GM12878 (cell line): Measurements from ENCODE around the gene RXFP1. TPM values are rescaled to one million over a fixed set of nuclear protein-coding genes. Genes with fewer than 3 reads are reported as not detected.

Experiments used
- ATF2 ChIP-seq: IDR thresholded peaks from 2 replicates; pipeline ENCODE4 v1.6.1; 2012; ENCODE audit warnings: low read length, inconsistent platforms
- ATF7 ChIP-seq: fragments of 450-650 bp; IDR thresholded peaks from 2 replicates; pipeline ENCODE4 v1.6.1; 2016; ENCODE audit warnings: low read depth, mild to moderate bottlenecking
- BCLAF1 ChIP-seq: fragments of 450-650 bp; IDR thresholded peaks from 2 replicates; pipeline ENCODE4 v1.6.1; 2017; ENCODE audit warnings: antibody characterized with exemption, mild to moderate bottlenecking, moderate library complexity
- BHLHE40 ChIP-seq, 2 experiments: fragments of 450-650 bp in 1 of 2; IDR thresholded peaks; 2 replicates each; pipeline ENCODE4 v1.6.1; 2011 to 2017; ENCODE audit warnings: low read depth in 2 of 2, borderline replicate concordance in 1 of 2, improper control_type of control experiment in 1 of 2, low read length in 1 of 2, mild to moderate bottlenecking in 1 of 2
- CBFB ChIP-seq: IDR thresholded peaks from 2 replicates; pipeline ENCODE4 v1.6.1; 2016; ENCODE audit warnings: antibody characterized with exemption, low read depth
- CEBPB ChIP-seq, 2 experiments: fragments of 150-350 bp in 1 of 2; IDR thresholded peaks; 2 replicates each; pipeline ENCODE4 v1.6.1; 2012 to 2014; ENCODE audit warnings: low read depth in 2 of 2, low read length in 2 of 2, borderline replicate concordance in 1 of 2, inconsistent platforms in 1 of 2
- CREM ChIP-seq: IDR thresholded peaks from 2 replicates; pipeline ENCODE4 v1.6.1; 2014; ENCODE audit warnings: antibody characterized with exemption, low read depth
- ESRRA ChIP-seq: IDR thresholded peaks from 2 replicates; pipeline ENCODE4 v1.6.1; 2012; ENCODE audit warnings: mild to moderate bottlenecking, low read length, improper control_type of control experiment
- GATAD2B ChIP-seq: fragments of 450-650 bp; conservative IDR thresholded peaks from 2 replicates; pipeline ENCODE4 v1.6.1; 2017; ENCODE audit warnings: low read depth, mild to moderate bottlenecking, moderate library complexity
- JUNB ChIP-seq: IDR thresholded peaks from 2 replicates; pipeline ENCODE4 v1.6.1; 2016; ENCODE audit warnings: antibody characterized with exemption, mild to moderate bottlenecking
- JUND ChIP-seq: IDR thresholded peaks from 2 replicates; pipeline ENCODE4 v1.6.1; 2012; ENCODE audit warnings: low read depth, mild to moderate bottlenecking, low read length, improper control_type of control experiment, moderate library complexity
- MXI1 ChIP-seq: fragments of 150-350 bp; IDR thresholded peaks from 2 replicates; pipeline ENCODE4 v1.6.1; 2011; ENCODE audit warnings: low read depth, mild to moderate bottlenecking, inconsistent platforms, low read length, improper control_type of control experiment
- PAX8 ChIP-seq: fragments of 450-650 bp; IDR thresholded peaks from 2 replicates; pipeline ENCODE4 v1.6.1; 2017; ENCODE audit warnings: mild to moderate bottlenecking, moderate library complexity
- RCOR1 ChIP-seq: conservative IDR thresholded peaks from 2 replicates; pipeline ENCODE4 v1.6.1; 2012; ENCODE audit warnings: low read depth, low read length, improper control_type of control experiment
- SP1 ChIP-seq: IDR thresholded peaks from one replicate; pipeline ENCODE4 v1.6.1; 2011; ENCODE audit warnings: low read depth, low read length
- ZBTB4 ChIP-seq: fragments of 450-650 bp; formaldehyde crosslinking; IDR thresholded peaks from 2 replicates; pipeline ENCODE4 v1.4.0; 2022; ENCODE audit warnings: mild to moderate bottlenecking, moderate library complexity
- ZSCAN29 ChIP-seq: fragments of 450-650 bp; IDR thresholded peaks from 2 replicates; pipeline ENCODE4 v1.6.1; 2017; ENCODE audit warnings: mild to moderate bottlenecking, moderate library complexity
- polyA plus RNA-seq, 11 experiments: library from polyadenylated mRNA; depleted of rRNA in 4 of 11; unstranded in 6 of 11; stranded (reverse) in 5 of 11; fragments of >200 nt; fragmentation: Nextera tagmentation in 4 of 11; fragmentation: Illumina TruSeq in 1 of 11; extraction: Ambion mirVana in 4 of 11; extraction: Trizol in 1 of 11; gene quantifications; 1 replicate in 1 of 11; 2 replicates in 10 of 11; pipeline versions ENCODE4 v1.2.1 to v1.2.3, GENCODE V29; 2011 to 2016; ENCODE audit warnings: inconsistent platforms in 2 of 11, missing spikeins in 2 of 11, low read depth in 1 of 11
- total RNA-seq, 4 experiments: library from RNA; depleted of rRNA in 3 of 4; stranded (reverse); fragments of >200 nt in 3 of 4; fragmentation: Illumina TruSeq in 1 of 4; extraction: Trizol in 1 of 4; gene quantifications; 2 replicates each; pipeline versions ENCODE4 v1.2.1 to v1.2.3, GENCODE V29; 2013 to 2021
- TF ChIP-seq, protein P1 (sequence below): fragments of 150-350 bp; IDR thresholded peaks from 2 replicates; pipeline ENCODE4 v1.6.1; 2016; ENCODE audit warnings: low read depth, low read length

RXFP1 gene
- total and polyA plus RNA-seq, 10 of the 15 experiments (the other 5 are each of a cell fraction or from before 2014, with no cell fraction given), result 0.12 TPM; not detected in 9

GRCh38 chr4:158671915-158672806 is 150.5 kb downstream of the RXFP1 start, which contains the start of gene ETFDH (continued):
- TF ChIP-seq BCLAF1 (no peak), CEBPB (IDR thresholded peaks at IDR 0.05; ENCODE audit: borderline replicate concordance in 1 of 2, low read depth in 2 of 2, low read length in 2 of 2) (peak in 1 of 2 experiments; percentile 95; a peak in 2 of 4 replicates), RCOR1 (0 out of 2 replicates have a peak, but pooled peaks have one; percentile 33), ATF2 (peak; percentile 63; the same call in 1 of the 2 replicates), JUNB (peak; percentile 29; the same call in 1 of the 2 replicates), ATF7 (peak; percentile 95), JUND (peak; percentile 71), PAX8 (no peak), ZSCAN29 (no peak), SP1 (peak; percentile 76), CBFB (peak; percentile 43; the same call in 1 of the 2 replicates), MXI1 (peak; percentile 60; the same call in 1 of the 2 replicates), CREM (peak; percentile 95), BHLHE40 (IDR thresholded peaks at IDR 0.05; ENCODE audit: borderline replicate concordance in 1 of 2, low read depth in 2 of 2, low read length in 1 of 2) (peak in 1 of 2 experiments; percentile 43; a peak in 1 of 4 replicates), ESRRA (no peak), GATAD2B (peak; percentile 93), ZBTB4 (CRISPR knock-in tag) (no peak)
- TF ChIP-seq, protein P1, sequence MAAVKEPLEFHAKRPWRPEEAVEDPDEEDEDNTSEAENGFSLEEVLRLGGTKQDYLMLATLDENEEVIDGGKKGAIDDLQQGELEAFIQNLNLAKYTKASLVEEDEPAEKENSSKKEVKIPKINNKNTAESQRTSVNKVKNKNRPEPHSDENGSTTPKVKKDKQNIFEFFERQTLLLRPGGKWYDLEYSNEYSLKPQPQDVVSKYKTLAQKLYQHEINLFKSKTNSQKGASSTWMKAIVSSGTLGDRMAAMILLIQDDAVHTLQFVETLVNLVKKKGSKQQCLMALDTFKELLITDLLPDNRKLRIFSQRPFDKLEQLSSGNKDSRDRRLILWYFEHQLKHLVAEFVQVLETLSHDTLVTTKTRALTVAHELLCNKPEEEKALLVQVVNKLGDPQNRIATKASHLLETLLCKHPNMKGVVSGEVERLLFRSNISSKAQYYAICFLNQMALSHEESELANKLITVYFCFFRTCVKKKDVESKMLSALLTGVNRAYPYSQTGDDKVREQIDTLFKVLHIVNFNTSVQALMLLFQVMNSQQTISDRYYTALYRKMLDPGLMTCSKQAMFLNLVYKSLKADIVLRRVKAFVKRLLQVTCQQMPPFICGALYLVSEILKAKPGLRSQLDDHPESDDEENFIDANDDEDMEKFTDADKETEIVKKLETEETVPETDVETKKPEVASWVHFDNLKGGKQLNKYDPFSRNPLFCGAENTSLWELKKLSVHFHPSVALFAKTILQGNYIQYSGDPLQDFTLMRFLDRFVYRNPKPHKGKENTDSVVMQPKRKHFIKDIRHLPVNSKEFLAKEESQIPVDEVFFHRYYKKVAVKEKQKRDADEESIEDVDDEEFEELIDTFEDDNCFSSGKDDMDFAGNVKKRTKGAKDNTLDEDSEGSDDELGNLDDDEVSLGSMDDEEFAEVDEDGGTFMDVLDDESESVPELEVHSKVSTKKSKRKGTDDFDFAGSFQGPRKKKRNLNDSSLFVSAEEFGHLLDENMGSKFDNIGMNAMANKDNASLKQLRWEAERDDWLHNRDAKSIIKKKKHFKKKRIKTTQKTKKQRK, result peak; percentile 22; the same call in 1 of the 2 replicates
